Neural cell (in vitro differentiated cells): Measurements from ENCODE around the gene HOXC9. TPM values are rescaled to one million over a fixed set of nuclear protein-coding genes. Genes with fewer than 3 reads are reported as not detected.

Experiments
- H2AFZ ChIP-seq: fragments of 200-600, 300-800 bp; sonication (generic), shearing (Covaris generic); 2 replicates; pipeline ENCODE4 v1.6.0; 2014; ENCODE audit warnings: low read depth, mild to moderate bottlenecking, antibody characterized with exemption, low read length, moderate library complexity
- H3F3A ChIP-seq: fragments of 200-600 bp; shearing (Covaris generic); 2 replicates; pipeline ENCODE4 v1.6.1; 2016; ENCODE audit warnings: mild to moderate bottlenecking, moderate library complexity, mixed read lengths, antibody characterized with exemption, low read length; ENCODE audit not compliant: insufficient read depth, poor library complexity, severe bottlenecking
- H3K27ac ChIP-seq: fragments of 200-600, 300-800 bp; sonication (generic), shearing (Covaris generic); 2 replicates; pipeline ENCODE4 v1.5.1; 2014; ENCODE audit warnings: mild to moderate bottlenecking, low read length, moderate library complexity
- H3K27me3 ChIP-seq: fragments of 300-800, 200-600 bp; sonication (generic), shearing (Covaris generic); 2 replicates; pipeline ENCODE4 v1.6.0; 2014; ENCODE audit warnings: mild to moderate bottlenecking, low read depth, low read length, moderate library complexity; ENCODE audit not compliant: insufficient read depth
- H3K36me3 ChIP-seq: fragments of 300-800, 200-600 bp; sonication (generic), shearing (Covaris generic); 2 replicates; pipeline ENCODE4 v1.5.1; 2014; ENCODE audit warnings: mild to moderate bottlenecking, antibody characterized with exemption, low read length, moderate library complexity; ENCODE audit not compliant: insufficient read depth
- H3K4me2 ChIP-seq: fragments of 300-800, 200-600 bp; sonication (generic), shearing (Covaris generic); 2 replicates; pipeline ENCODE4 v1.6.0; 2014; ENCODE audit warnings: mild to moderate bottlenecking, low read length
- H3K4me3 ChIP-seq: fragments of 300-800, 200-600 bp; sonication (generic), shearing (Covaris generic); 2 replicates; pipeline ENCODE4 v1.5.1; 2014; ENCODE audit warnings: mild to moderate bottlenecking, low read length, moderate library complexity
- H3K79me2 ChIP-seq: fragments of 200-600 bp; shearing (Covaris generic); replicated peaks from 2 replicates; pipeline ENCODE4 v1.6.0; 2014; ENCODE audit warnings: mild to moderate bottlenecking, low read length, moderate library complexity; ENCODE audit not compliant: insufficient read depth
- H3K9ac ChIP-seq: fragments of 300-800, 200-600 bp; sonication (generic), shearing (Covaris generic); 2 replicates; pipeline ENCODE4 v1.6.1; 2016; ENCODE audit warnings: mild to moderate bottlenecking, low read length, mixed read lengths
- H3K9me2 ChIP-seq: fragments of 200-600 bp; shearing (Covaris generic); 2 replicates; pipeline ENCODE4 v1.6.1; 2016; ENCODE audit warnings: mild to moderate bottlenecking, low read length, mixed read lengths; ENCODE audit not compliant: insufficient read depth
- H3K9me3 ChIP-seq: fragments of 200-600, 300-800 bp; sonication (generic), shearing (Covaris generic); 2 replicates; pipeline ENCODE4 v1.6.1; 2016; ENCODE audit warnings: mild to moderate bottlenecking, mixed run types, low read length, moderate library complexity, mixed read lengths
- H4K20me1 ChIP-seq: fragments of 200-600 bp; shearing (Covaris generic); 2 replicates; pipeline ENCODE4 v1.6.1; 2016; ENCODE audit warnings: mild to moderate bottlenecking, mixed run types; ENCODE audit not compliant: insufficient read depth
- EP300 ChIP-seq: fragments of 450-650 bp; conservative IDR thresholded peaks from 2 replicates; pipeline ENCODE4 v1.6.1; 2014; ENCODE audit warnings: antibody characterized with exemption, mild to moderate bottlenecking, moderate library complexity; ENCODE audit not compliant: poor library complexity, severe bottlenecking
- EZH2 ChIP-seq: fragments of 200-600, 300-800 bp; shearing (Covaris generic), sonication (generic); IDR thresholded peaks from 2 replicates; pipeline ENCODE4 v1.6.1; 2014; ENCODE audit warnings: antibody characterized with exemption, low read length, borderline replicate concordance, mild to moderate bottlenecking; ENCODE audit not compliant: insufficient read depth, poor library complexity, severe bottlenecking
- MXI1 ChIP-seq: fragments of 450-650 bp; conservative IDR thresholded peaks from 2 replicates; pipeline ENCODE4 v1.6.1; 2014; ENCODE audit warnings: antibody characterized with exemption, mild to moderate bottlenecking; ENCODE audit not compliant: poor library complexity, severe bottlenecking
- POLR2AphosphoS5 ChIP-seq: IDR thresholded peaks from 2 replicates; pipeline ENCODE4 v1.6.1; 2012
- RAD21 ChIP-seq: fragments of 450-650 bp; conservative IDR thresholded peaks from 2 replicates; pipeline ENCODE4 v1.6.1; 2014; ENCODE audit warnings: antibody characterized with exemption, mild to moderate bottlenecking, moderate library complexity
- SMC3 ChIP-seq: fragments of 450-650 bp; conservative IDR thresholded peaks from 2 replicates; pipeline ENCODE4 v1.6.1; 2014; ENCODE audit warnings: antibody characterized with exemption, mild to moderate bottlenecking, moderate library complexity; ENCODE audit not compliant: poor library complexity
- polyA plus RNA-seq: library from polyadenylated mRNA; depleted of rRNA; stranded (reverse); fragments of >200 nt; gene quantifications from 2 replicates; pipeline ENCODE4 v1.2.3, GENCODE V29; 2014
- TF ChIP-seq, protein P1 (sequence below): IDR thresholded peaks from 2 replicates; pipeline ENCODE4 v1.6.1; 2012; ENCODE audit warnings: borderline replicate concordance
- TF ChIP-seq, protein P2 (sequence below): fragments of 450-650 bp; IDR thresholded peaks from 2 replicates; pipeline ENCODE4 v1.5.1; 2014; ENCODE audit warnings: antibody characterized with exemption, mild to moderate bottlenecking, moderate library complexity; ENCODE audit not compliant: poor library complexity, severe bottlenecking

Gene HOXC9
- polyA plus RNA-seq, 1 donor from 2014 or later, result not detected

DNA sequence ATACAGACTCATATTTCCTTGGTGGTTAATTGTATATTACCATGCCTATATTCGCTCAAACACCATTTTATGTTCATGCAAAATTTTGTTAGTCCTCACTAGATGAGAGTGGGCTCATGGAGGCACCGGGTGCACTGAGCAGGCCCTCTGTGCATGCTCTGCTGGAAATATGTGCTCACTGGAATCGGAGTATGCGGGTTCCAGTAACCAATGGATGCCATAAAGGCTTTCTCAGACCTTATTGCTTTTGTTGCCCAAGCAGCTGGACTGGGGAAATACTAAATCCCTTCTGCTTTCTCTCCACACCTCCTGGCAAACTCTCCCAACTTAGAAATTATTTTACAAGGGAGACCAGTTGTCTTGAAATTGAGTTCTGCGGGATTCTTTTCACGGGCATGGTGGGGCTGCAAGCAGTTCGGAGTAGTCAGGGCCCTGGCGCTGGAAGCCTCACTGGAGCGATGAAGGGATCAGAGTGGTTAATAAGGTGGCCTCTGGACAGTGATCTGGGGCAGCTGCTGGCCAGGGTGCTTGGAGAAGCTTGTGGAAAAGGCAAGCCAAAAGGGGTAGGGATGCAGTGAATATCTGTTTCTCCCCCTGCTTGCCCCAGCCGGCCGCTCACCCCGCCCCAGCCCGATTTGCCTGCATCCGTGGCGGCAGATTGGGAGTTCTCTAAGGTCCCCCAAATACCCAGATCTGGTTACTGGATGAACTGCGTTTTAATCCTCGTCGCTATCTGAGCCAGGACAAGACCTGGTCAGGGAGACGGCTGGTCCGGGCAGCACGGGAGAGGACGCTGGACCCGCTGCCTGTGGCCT, 20.8 kb downstream of the HOXC9 start:
- Histone ChIP-seq H3K27me3 (peaks cover 98% of the 10 kb centered on the region), H3K79me2 (no peaks in the 10 kb centered on the region), H3K27ac (no peak overlapping the region)

DNA sequence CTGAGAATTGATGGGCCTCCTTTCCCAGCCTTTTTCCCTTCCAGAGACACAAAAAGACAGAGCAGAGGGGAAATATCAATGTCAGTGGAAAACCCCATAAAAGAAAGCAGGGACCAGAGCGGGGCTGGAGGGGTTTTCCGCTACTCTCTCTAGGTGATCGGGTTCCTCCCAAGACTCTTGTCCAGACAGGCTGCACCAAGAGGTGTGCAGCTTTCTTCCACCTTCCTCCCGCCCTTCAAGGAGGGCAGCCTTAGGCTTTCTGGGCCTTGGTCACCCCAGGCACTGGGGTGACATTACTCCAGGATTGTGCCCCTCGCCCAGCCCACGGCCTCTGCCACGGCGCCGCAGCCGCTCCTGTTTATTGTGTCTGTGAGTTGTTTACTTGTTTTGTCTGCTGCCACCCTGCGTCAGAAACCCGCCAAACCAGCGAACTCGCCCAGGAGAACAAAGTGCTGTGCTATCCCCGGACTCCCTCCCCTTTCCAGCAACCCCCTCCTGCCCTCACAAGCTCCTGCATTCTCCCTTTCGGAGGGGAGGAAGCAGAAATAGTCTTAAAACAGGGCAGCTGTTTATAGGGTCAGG, 21.6 kb downstream of the HOXC9 start:
- Histone ChIP-seq H3K79me2 (no peaks in the 10 kb centered on the region), H3K27me3 (peaks cover 99% of the 10 kb centered on the region), H3K4me2 (no peak overlapping the region), H2AFZ (no peak overlapping the region), H4K20me1 (no peaks in the 10 kb centered on the region), H3K27ac (no peak overlapping the region), H3K9ac (no peak overlapping the region), H3K9me3 (no peaks in the 10 kb centered on the region), H3K4me3 (no peak overlapping the region), H3F3A (no peaks in the 10 kb centered on the region), H3K36me3 (no peaks in the 10 kb centered on the region), H3K9me2 (no peaks in the 10 kb centered on the region)
- TF ChIP-seq SMC3, result peak; percentile 12
- no peak for TF ChIP-seq EP300
- TF ChIP-seq RAD21, result no peak
- TF ChIP-seq, protein P1, sequence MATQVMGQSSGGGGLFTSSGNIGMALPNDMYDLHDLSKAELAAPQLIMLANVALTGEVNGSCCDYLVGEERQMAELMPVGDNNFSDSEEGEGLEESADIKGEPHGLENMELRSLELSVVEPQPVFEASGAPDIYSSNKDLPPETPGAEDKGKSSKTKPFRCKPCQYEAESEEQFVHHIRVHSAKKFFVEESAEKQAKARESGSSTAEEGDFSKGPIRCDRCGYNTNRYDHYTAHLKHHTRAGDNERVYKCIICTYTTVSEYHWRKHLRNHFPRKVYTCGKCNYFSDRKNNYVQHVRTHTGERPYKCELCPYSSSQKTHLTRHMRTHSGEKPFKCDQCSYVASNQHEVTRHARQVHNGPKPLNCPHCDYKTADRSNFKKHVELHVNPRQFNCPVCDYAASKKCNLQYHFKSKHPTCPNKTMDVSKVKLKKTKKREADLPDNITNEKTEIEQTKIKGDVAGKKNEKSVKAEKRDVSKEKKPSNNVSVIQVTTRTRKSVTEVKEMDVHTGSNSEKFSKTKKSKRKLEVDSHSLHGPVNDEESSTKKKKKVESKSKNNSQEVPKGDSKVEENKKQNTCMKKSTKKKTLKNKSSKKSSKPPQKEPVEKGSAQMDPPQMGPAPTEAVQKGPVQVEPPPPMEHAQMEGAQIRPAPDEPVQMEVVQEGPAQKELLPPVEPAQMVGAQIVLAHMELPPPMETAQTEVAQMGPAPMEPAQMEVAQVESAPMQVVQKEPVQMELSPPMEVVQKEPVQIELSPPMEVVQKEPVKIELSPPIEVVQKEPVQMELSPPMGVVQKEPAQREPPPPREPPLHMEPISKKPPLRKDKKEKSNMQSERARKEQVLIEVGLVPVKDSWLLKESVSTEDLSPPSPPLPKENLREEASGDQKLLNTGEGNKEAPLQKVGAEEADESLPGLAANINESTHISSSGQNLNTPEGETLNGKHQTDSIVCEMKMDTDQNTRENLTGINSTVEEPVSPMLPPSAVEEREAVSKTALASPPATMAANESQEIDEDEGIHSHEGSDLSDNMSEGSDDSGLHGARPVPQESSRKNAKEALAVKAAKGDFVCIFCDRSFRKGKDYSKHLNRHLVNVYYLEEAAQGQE, result no peak
- TF ChIP-seq, protein P2, sequence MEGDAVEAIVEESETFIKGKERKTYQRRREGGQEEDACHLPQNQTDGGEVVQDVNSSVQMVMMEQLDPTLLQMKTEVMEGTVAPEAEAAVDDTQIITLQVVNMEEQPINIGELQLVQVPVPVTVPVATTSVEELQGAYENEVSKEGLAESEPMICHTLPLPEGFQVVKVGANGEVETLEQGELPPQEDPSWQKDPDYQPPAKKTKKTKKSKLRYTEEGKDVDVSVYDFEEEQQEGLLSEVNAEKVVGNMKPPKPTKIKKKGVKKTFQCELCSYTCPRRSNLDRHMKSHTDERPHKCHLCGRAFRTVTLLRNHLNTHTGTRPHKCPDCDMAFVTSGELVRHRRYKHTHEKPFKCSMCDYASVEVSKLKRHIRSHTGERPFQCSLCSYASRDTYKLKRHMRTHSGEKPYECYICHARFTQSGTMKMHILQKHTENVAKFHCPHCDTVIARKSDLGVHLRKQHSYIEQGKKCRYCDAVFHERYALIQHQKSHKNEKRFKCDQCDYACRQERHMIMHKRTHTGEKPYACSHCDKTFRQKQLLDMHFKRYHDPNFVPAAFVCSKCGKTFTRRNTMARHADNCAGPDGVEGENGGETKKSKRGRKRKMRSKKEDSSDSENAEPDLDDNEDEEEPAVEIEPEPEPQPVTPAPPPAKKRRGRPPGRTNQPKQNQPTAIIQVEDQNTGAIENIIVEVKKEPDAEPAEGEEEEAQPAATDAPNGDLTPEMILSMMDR, result peak; percentile 33

More for the DNA sequence above, 20.8 kb downstream of the HOXC9 start:
- no peaks in the 10 kb centered on the region for H3K9me2 ChIP-seq
- no peak overlapping the region for H3K4me3 ChIP-seq
- no peaks in the 10 kb centered on the region for H4K20me1 ChIP-seq
- no peaks in the 10 kb centered on the region for H3F3A ChIP-seq
- H3K36me3 ChIP-seq, result no peaks in the 10 kb centered on the region
- TF ChIP-seq EP300 (no peak), EZH2 (no peak), MXI1 (no peak), POLR2AphosphoS5 (no peak)
- no peak overlapping the region for H2AFZ ChIP-seq
- H3K4me2 ChIP-seq, result no peak overlapping the region
- no peak overlapping the region for H3K9ac ChIP-seq
- H3K9me3 ChIP-seq, result no peaks in the 10 kb centered on the region
